ENCODE measurements around the gene TBX15.

GRCh38 chr1:118900643-118901440, 87.3 kb downstream of the TBX15 start:
- TF ChIP-seq CTCF (IDR thresholded peaks at IDR 0.05; ENCODE audit: low read length), result no peak
- no peak for TF ChIP-seq EZH2 (optimal IDR thresholded peaks at IDR 0.05; ENCODE audit: low read depth, low read length)
- no peak for TF ChIP-seq EZH2phosphoT487 (IDR thresholded peaks at IDR 0.05; ENCODE audit: low read length)
